ENCODE data around the gene PTPN12. TPM values are rescaled to one million over a fixed set of nuclear protein-coding genes. Genes with fewer than 3 reads are reported as not detected.
"Not testable (repeated sequence)": the region's sequence is repeated elsewhere in the genome, so short reads cannot be mapped to it uniquely, and the experiment has no call there.

PTPN12 gene
- total and polyA plus RNA-seq, 8 donors: 8.4 to 147 (median 38.6) TPM

DNA sequence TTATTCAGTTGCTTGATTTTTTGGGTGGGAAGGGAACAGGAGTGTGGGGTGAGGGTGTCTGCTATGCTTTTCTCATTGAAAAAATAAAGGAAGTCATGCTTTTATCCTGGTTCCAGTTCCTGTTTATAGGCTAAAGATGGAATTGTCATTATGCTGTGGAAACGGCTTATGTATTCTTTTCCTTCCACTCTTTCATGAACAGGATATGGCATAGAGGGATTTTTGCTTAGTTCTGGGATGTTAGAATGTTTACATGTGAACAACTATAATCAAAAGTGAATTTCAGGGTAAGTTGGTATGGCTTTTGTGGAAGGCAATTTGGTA is 35.9 kb upstream of the PTPN12 start:
- intact Hi-C loops (cut with DNase I; ENCODE audit: low total_unique reads): no loop called here
- Histone ChIP-seq H3K36me3 (no peaks in the 10 kb centered on the region), H3K4me1 (no peaks in the 10 kb centered on the region), H3K27ac (no peak overlapping the region), H3K27me3 (no peaks in the 10 kb centered on the region), H3K9me3 (no peaks in the 10 kb centered on the region), H3K4me3 (no peak overlapping the region)
- TF ChIP-seq EP300 (IDR thresholded peaks at IDR 0.05) (no peak), POLR2AphosphoS5 (IDR thresholded peaks at IDR 0.05) (no peak), POLR2A (IDR thresholded peaks at IDR 0.05) (no peak)
- TF ChIP-seq, protein P1, sequence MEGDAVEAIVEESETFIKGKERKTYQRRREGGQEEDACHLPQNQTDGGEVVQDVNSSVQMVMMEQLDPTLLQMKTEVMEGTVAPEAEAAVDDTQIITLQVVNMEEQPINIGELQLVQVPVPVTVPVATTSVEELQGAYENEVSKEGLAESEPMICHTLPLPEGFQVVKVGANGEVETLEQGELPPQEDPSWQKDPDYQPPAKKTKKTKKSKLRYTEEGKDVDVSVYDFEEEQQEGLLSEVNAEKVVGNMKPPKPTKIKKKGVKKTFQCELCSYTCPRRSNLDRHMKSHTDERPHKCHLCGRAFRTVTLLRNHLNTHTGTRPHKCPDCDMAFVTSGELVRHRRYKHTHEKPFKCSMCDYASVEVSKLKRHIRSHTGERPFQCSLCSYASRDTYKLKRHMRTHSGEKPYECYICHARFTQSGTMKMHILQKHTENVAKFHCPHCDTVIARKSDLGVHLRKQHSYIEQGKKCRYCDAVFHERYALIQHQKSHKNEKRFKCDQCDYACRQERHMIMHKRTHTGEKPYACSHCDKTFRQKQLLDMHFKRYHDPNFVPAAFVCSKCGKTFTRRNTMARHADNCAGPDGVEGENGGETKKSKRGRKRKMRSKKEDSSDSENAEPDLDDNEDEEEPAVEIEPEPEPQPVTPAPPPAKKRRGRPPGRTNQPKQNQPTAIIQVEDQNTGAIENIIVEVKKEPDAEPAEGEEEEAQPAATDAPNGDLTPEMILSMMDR (IDR thresholded peaks at IDR 0.05): no peak
- DNase-seq: peak in 1 of 2 donors; percentile 6
- 48 to 69% (median 53%) methylated on average over 1 of the region's 1 CpG for WGBS, 5 donors

GRCh38 chr7:77504951-77505350 is 32.1 kb upstream of the PTPN12 start:
- DNase-seq: no peak
- TF ChIP-seq EP300 (IDR thresholded peaks at IDR 0.05) (no peak), POLR2AphosphoS5 (IDR thresholded peaks at IDR 0.05) (no peak), POLR2A (IDR thresholded peaks at IDR 0.05) (no peak)
- TF ChIP-seq, protein P1 (IDR thresholded peaks at IDR 0.05): no peak
- no peak overlapping the region for H3K4me3 ChIP-seq
- no peaks in the 10 kb centered on the region for H3K9me3 ChIP-seq
- no peaks in the 10 kb centered on the region for H3K27me3 ChIP-seq
- intact Hi-C loops (cut with DNase I; ENCODE audit: low total_unique reads): no loop called here
- no peaks in the 10 kb centered on the region for H3K36me3 ChIP-seq
- H3K4me1 ChIP-seq: no peaks in the 10 kb centered on the region
- H3K27ac ChIP-seq: no peak overlapping the region

DNA sequence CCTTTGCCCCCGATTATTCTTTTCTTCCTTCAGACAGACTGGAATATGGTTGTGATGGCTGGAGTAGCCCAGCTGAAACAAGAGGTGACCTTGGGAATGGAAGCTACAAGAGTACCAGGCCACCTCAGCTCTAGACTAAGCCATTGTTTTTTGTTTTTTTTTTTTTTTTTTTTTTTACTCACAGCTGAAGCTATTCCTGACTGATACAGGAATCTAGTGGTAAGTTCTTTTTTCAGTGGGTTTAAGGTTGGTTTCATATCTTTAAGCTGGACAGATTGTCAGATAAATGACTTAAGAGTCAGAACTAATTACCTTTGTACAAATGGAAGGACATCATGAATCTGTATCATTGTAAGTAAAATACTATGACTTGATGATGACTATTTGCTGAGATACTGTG is 30.2 kb upstream of the PTPN12 start:
- DNase-seq: no peak
- intact Hi-C loops (cut with DNase I; ENCODE audit: low total_unique reads): no loop called here
- 92 to 100% (median 98%) methylated on average over 1 of the region's 1 CpG for WGBS, 5 donors

DNA sequence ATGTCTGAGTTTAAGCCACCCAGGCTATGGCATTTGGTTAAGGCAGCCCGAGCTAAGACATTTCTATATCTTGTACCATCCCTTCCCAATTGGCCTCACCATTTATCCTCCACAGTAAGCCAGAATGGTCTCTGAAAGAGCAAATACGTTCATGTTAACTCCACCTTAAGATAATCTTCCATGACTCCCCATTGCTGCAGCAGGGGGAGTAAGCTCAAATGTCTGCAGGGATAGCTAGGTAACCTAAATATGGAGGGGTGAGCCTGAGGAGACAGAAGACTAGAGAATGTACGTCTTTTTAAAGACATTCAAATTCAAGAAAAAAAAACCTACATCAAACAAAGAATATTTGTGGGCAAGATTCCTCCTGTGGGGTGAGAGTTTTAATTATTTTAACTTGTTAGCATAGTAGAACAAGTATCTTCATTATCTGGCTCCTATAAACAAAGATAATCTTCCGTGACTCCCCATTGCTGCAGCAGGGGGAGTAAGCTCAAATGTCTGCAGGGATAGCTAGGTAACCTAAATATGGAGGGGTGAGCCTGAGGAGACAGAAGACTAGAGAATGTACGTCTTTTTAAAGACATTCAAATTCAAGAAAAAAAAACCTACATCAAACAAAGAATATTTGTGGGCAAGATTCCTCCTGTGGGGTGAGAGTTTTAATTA is 24.0 kb upstream of the PTPN12 start:
- intact Hi-C loops (cut with DNase I; ENCODE audit: low total_unique reads); H3K4me1 ChIP-seq; H3K4me3 ChIP-seq; H3K27me3 ChIP-seq; H3K27ac ChIP-seq; H3K9me3 ChIP-seq; DNase-seq; H3K36me3 ChIP-seq: not testable (repeated sequence)
- WGBS, 5 donors: 66 to 77% (median 68%) methylated on average over 3 to 5 of the region's 5 CpGs

More for the DNA sequence above, 30.2 kb upstream of the PTPN12 start:
- no peaks in the 10 kb centered on the region for H3K36me3 ChIP-seq
- H3K4me3 ChIP-seq: no peak overlapping the region
- no peak for TF ChIP-seq POLR2A (IDR thresholded peaks at IDR 0.05)
- no peak for TF ChIP-seq POLR2AphosphoS5 (IDR thresholded peaks at IDR 0.05)
- TF ChIP-seq, protein P1 (IDR thresholded peaks at IDR 0.05): no peak
- no peaks in the 10 kb centered on the region for H3K9me3 ChIP-seq
- H3K27ac ChIP-seq: no peak overlapping the region
- H3K4me1 ChIP-seq: no peaks in the 10 kb centered on the region
- no peaks in the 10 kb centered on the region for H3K27me3 ChIP-seq

GRCh38 chr7:77516085-77516484 is 21.0 kb upstream of the PTPN12 start:
- no peak for DNase-seq
- TF ChIP-seq POLR2AphosphoS5 (IDR thresholded peaks at IDR 0.05) (no peak), EP300 (IDR thresholded peaks at IDR 0.05) (no peak), POLR2A (IDR thresholded peaks at IDR 0.05) (no peak)
- TF ChIP-seq, protein P1 (IDR thresholded peaks at IDR 0.05): no peak
- H3K36me3 ChIP-seq: no peaks in the 10 kb centered on the region
- H3K27ac ChIP-seq: no peak overlapping the region
- 87 to 98% (median 94%) methylated on average over 3 of the region's 3 CpGs for WGBS, 5 donors
- intact Hi-C loops (cut with DNase I; ENCODE audit: low total_unique reads): no loop called here
- H3K27me3 ChIP-seq: no peaks in the 10 kb centered on the region
- H3K4me1 ChIP-seq: no peaks in the 10 kb centered on the region
- no peak overlapping the region for H3K4me3 ChIP-seq
- no peaks in the 10 kb centered on the region for H3K9me3 ChIP-seq

Measured in stomach (tissue), 9 donors.